ENCODE results near the gene SLC7A8.
"Not testable (repeated sequence)": the region's sequence is repeated elsewhere in the genome, so short reads cannot be mapped to it uniquely, and the experiment has no call there.

Gene SLC7A8

GRCh38 chr14:23183479-23183878 lies at the start of gene SLC7A8:
TSS of gene SLC7A8 (minus strand) at chr14:23183660. CDS start at chr14:23182914, 746 bp downstream.
- H3K27me3 Mint-ChIP-seq, result peaks cover 26% of the 10 kb centered on the region
- peaks cover 20% of the 10 kb centered on the region for H3K4me1 Mint-ChIP-seq (ENCODE audit: low read depth)
- no peaks in the 10 kb centered on the region for H3K36me3 Mint-ChIP-seq (ENCODE audit: low read depth)
- no peak within 1 kb of the TSS for H3K4me3 Mint-ChIP-seq
- DNase-seq, result peak; percentile 57
- H3K9me3 Mint-ChIP-seq, result no peaks in the 10 kb centered on the region
- H3K27ac Mint-ChIP-seq, result no peak within 1 kb of the TSS

- H3K9me3 Mint-ChIP-seq; H3K36me3 Mint-ChIP-seq (ENCODE audit: low read depth); H3K4me1 Mint-ChIP-seq (ENCODE audit: low read depth); H3K4me3 Mint-ChIP-seq; H3K27ac Mint-ChIP-seq; DNase-seq; H3K27me3 Mint-ChIP-seq: not testable (repeated sequence)
Measured at GRCh38 chr14:23232241-23232808, 48.9 kb upstream of the SLC7A8 start.

DNA sequence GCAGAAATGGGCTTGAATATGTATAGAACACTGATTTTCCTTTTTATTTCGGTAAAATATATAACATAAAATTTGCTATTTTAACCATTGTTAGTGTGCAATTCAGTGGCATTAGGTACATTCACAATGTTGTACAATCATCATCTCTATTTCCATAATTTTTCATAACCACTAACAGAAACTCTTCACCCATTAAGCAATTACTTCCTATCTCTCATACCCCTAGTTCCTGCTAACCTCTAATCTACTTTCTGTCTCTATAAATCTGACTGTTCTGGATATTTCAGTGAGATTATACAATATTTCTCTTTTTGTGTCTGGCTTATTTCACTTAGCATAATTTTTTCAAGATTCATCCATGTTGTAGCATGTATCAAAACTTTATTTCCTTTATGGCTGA lies 45.4 kb upstream of the SLC7A8 start:
- no peak overlapping the region for H3K27ac Mint-ChIP-seq
- no peaks in the 10 kb centered on the region for H3K36me3 Mint-ChIP-seq (ENCODE audit: low read depth)
- H3K9me3 Mint-ChIP-seq, result no peaks in the 10 kb centered on the region
- H3K4me3 Mint-ChIP-seq, result no peak overlapping the region
- peaks cover 3% of the 10 kb centered on the region for H3K4me1 Mint-ChIP-seq (ENCODE audit: low read depth)
- DNase-seq, result no peak
- H3K27me3 Mint-ChIP-seq, result peaks cover 14% of the 10 kb centered on the region

GRCh38 chr14:23227566-23227965 lies 44.1 kb upstream of the SLC7A8 start:
- Mint-ChIP-seq H3K27me3 (peaks cover 18% of the 10 kb centered on the region), H3K4me1 (ENCODE audit: low read depth) (peaks cover 3% of the 10 kb centered on the region), H3K27ac (no peak overlapping the region), H3K9me3 (no peaks in the 10 kb centered on the region), H3K4me3 (no peak overlapping the region), H3K36me3 (ENCODE audit: low read depth) (no peaks in the 10 kb centered on the region)
- DNase-seq, result no peak

GRCh38 chr14:23224958-23225357 lies 41.5 kb upstream of the SLC7A8 start:
- H3K27ac Mint-ChIP-seq; H3K9me3 Mint-ChIP-seq; DNase-seq; H3K4me1 Mint-ChIP-seq (ENCODE audit: low read depth); H3K4me3 Mint-ChIP-seq; H3K36me3 Mint-ChIP-seq (ENCODE audit: low read depth): not testable (repeated sequence)
- peaks cover 29% of the 10 kb centered on the region for H3K27me3 Mint-ChIP-seq

DNA sequence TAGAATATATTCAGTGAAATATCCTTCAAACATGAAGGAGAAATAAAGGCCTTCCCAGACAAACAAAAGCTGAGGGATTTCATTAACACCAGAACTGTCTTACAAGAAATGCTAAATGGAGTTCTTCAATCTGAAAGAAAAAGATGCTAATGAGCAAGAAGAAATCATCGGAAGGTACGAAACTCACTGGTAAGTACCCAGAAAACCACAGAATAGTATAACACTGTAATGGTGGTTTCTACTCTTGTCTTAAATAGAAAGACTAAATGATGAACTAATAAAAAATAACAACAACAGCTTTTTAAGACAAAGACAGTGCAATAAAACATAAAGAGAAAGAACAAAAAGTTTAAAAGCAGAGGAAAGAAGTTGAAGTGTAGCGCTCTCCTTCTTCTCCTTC lies 35.6 kb upstream of the SLC7A8 start:
- Mint-ChIP-seq H3K4me3 (no peak overlapping the region), H3K9me3 (peaks cover 4% of the 10 kb centered on the region), H3K4me1 (ENCODE audit: low read depth) (no peaks in the 10 kb centered on the region), H3K36me3 (ENCODE audit: low read depth) (no peaks in the 10 kb centered on the region), H3K27me3 (peaks cover 41% of the 10 kb centered on the region), H3K27ac (no peak overlapping the region)
- DNase-seq, result no peak

DNA sequence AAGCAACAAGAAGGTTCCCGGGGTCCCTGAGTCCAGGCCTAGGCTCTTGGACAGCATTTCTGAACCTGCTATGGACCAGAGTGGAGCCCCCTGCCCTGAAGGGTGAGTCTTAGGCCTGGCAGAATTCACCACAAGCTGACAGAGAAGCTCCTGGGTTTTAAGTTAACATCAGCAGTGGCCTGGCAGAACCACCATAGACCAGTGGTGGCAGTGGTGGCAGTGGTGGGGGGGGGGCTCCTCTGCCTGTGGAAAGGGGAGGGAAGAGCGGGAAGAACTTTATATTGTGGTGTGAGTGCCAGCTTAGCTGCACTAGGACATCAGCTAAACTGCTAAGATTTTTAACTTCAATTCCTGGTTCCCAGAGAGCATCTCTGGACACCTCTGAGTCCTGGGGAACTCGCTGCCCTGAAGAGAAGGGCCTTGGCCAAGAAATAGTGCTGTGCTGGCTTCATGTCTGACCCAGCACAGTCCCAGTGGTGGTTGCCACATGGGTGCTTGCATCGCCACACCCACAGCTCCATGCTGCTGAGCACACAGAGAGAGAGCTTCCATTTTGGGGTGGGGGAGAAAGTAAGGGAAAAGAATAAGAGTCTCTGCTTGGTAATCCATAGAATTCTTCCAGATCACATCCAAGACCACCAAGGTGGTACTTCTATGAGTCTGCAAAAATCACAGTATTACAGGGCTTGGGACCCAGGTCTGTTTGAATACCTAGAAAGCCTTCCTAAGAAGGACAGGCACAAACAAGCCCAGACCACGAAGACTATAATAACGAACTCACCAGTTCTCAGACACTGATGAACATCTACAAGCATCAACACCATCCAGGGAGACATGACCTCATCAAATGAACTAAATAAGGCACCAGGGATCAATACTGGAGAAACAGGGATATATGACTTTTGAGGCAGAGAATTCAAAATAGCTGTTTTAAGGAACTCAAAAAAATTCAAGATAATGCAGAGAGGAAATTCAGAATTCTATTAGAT lies 33.9 kb upstream of the SLC7A8 start:
- Mint-ChIP-seq H3K4me1 (ENCODE audit: low read depth) (no peaks in the 10 kb centered on the region), H3K36me3 (ENCODE audit: low read depth) (no peaks in the 10 kb centered on the region), H3K27ac (no peak overlapping the region), H3K4me3 (no peak overlapping the region), H3K27me3 (peaks cover 38% of the 10 kb centered on the region), H3K9me3 (peaks cover 4% of the 10 kb centered on the region)
- DNase-seq, result no peak

GRCh38 chr14:23215421-23215820 lies 32.0 kb upstream of the SLC7A8 start:
- H3K36me3 Mint-ChIP-seq (ENCODE audit: low read depth), result no peaks in the 10 kb centered on the region
- no peak overlapping the region for H3K4me3 Mint-ChIP-seq
- H3K27me3 Mint-ChIP-seq, result peaks cover 26% of the 10 kb centered on the region
- DNase-seq, result no peak
- no peaks in the 10 kb centered on the region for H3K4me1 Mint-ChIP-seq (ENCODE audit: low read depth)
- peaks cover 4% of the 10 kb centered on the region for H3K9me3 Mint-ChIP-seq
- no peak overlapping the region for H3K27ac Mint-ChIP-seq

DNA sequence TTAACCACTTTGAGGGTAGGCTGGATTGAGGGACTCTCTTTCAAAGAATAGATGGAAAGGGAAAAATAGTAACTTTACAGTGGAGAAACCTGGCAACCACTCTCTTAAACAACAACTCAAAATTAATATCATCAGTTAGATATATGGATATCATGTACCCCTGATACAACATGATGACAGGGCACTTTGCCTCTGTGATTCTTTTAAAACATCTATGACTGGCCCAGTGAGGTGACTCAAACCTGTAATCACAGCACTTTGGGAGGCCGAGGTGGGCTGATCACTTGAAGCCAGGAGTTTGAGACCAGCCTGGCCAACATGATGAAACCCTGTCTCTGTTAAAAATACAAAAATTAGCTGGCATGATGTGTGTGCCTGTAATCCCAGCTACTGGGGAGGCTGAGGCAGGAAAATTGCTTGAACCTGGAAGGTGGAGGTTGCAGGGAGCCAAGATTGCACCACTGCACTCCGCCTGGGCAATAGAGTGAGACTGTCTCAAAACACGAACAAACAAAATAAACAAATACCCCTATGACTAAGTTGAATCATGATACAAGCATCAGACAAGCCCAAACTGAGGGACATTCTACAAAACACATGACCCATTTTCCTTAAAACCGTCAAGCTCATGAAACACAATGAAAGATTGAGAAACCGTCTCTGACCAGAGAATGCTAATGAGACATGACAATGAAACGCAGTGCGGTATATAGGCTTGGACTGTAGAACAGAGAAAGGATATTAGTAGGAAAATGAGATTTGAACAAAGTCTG lies 26.4 kb upstream of the SLC7A8 start:
- H3K36me3 Mint-ChIP-seq (ENCODE audit: low read depth), result no peaks in the 10 kb centered on the region
- no peak overlapping the region for H3K4me3 Mint-ChIP-seq
- H3K27ac Mint-ChIP-seq, result no peak overlapping the region
- H3K27me3 Mint-ChIP-seq, result peaks cover 36% of the 10 kb centered on the region
- no peaks in the 10 kb centered on the region for H3K4me1 Mint-ChIP-seq (ENCODE audit: low read depth)
- DNase-seq, result no peak
- no peaks in the 10 kb centered on the region for H3K9me3 Mint-ChIP-seq

DNA sequence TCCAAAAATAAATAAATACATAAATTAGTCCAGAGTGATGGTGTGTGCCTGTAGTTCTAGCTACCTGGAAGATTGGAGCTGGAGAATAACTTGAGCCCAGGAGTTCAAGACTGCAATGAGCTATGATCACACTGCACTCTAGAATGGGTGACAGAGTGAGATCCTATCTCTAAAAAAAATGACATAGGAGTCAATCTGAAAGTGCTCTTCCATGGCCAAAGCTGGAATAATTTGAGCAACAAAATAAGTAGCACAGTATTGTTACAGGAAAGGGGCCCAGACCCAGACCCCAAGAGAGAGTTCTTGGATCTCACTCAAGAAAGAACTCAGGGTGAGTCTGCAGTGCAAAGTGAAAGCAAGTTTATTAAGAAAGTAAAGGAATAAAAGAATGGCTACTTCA lies 24.9 kb upstream of the SLC7A8 start:
- no peak for DNase-seq
- no peak overlapping the region for H3K27ac Mint-ChIP-seq
- H3K27me3 Mint-ChIP-seq, result peaks cover 33% of the 10 kb centered on the region
- no peaks in the 10 kb centered on the region for H3K9me3 Mint-ChIP-seq
- no peaks in the 10 kb centered on the region for H3K4me1 Mint-ChIP-seq (ENCODE audit: low read depth)
- H3K36me3 Mint-ChIP-seq (ENCODE audit: low read depth), result no peaks in the 10 kb centered on the region
- H3K4me3 Mint-ChIP-seq, result no peak overlapping the region

DNA sequence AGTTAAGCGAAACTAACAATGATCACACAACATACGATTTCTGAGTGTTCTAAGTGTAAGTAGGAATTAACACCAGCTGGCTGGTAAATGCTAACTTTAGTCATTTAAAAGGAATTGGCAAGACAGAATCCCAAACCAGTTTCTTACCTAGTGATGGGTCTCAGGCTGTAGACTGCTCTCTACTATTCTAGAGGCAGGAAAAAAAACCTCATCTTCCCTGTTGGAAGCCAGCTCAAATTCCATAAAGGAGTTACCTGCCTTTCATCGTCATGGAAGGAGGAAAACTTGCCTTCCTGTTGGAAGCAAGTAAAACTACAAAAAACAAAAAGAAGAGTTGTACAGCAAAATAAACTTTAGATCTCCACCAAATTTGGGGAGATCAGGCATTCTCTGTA lies 23.7 kb upstream of the SLC7A8 start:
- no peak overlapping the region for H3K27ac Mint-ChIP-seq
- H3K4me1 Mint-ChIP-seq (ENCODE audit: low read depth), result no peaks in the 10 kb centered on the region
- no peaks in the 10 kb centered on the region for H3K36me3 Mint-ChIP-seq (ENCODE audit: low read depth)
- peaks cover 33% of the 10 kb centered on the region for H3K27me3 Mint-ChIP-seq
- DNase-seq, result no peak
- H3K4me3 Mint-ChIP-seq, result no peak overlapping the region
- H3K9me3 Mint-ChIP-seq, result no peaks in the 10 kb centered on the region

- H3K36me3 Mint-ChIP-seq (ENCODE audit: low read depth), result no peaks in the 10 kb centered on the region
- H3K27ac Mint-ChIP-seq, result no peak overlapping the region
- no peak for DNase-seq
- H3K9me3 Mint-ChIP-seq, result no peaks in the 10 kb centered on the region
- H3K4me1 Mint-ChIP-seq (ENCODE audit: low read depth), result no peaks in the 10 kb centered on the region
- H3K4me3 Mint-ChIP-seq, result no peak overlapping the region
- H3K27me3 Mint-ChIP-seq, result peaks cover 33% of the 10 kb centered on the region
Measured at GRCh38 chr14:23206422-23207145, 23.1 kb upstream of the SLC7A8 start.

GRCh38 chr14:23202001-23202400 lies 18.5 kb upstream of the SLC7A8 start:
- Mint-ChIP-seq H3K9me3 (no peaks in the 10 kb centered on the region), H3K4me1 (ENCODE audit: low read depth) (no peaks in the 10 kb centered on the region), H3K36me3 (ENCODE audit: low read depth) (no peaks in the 10 kb centered on the region), H3K27me3 (peaks cover 3% of the 10 kb centered on the region), H3K27ac (no peak overlapping the region), H3K4me3 (no peak overlapping the region)
- DNase-seq, result no peak

- H3K4me1 Mint-ChIP-seq (ENCODE audit: low read depth), result not testable (repeated sequence)
Measured at GRCh38 chr14:23199141-23199540, 15.7 kb upstream of the SLC7A8 start.

More at GRCh38 chr14:23199141-23199540, 15.7 kb upstream of the SLC7A8 start:
- DNase-seq; H3K9me3 Mint-ChIP-seq; H3K36me3 Mint-ChIP-seq (ENCODE audit: low read depth); H3K27ac Mint-ChIP-seq; H3K27me3 Mint-ChIP-seq; H3K4me3 Mint-ChIP-seq: not testable (repeated sequence)
